SU-DHL-6 (cell line): ENCODE data around the gene NOP53.
A peak's percentile ranks its signal among the peaks of the same experiment; 100 is the strongest.
"Not testable (repeated sequence)": the region's sequence is repeated elsewhere in the genome, so short reads cannot be mapped to it uniquely, and the experiment has no call there.

Experiments
- H2AFZ ChIP-seq: fragments of 200-600 bp; sonication (generic); 2 replicates; pipeline ENCODE4 v1.6.1; 2014; ENCODE audit warnings: low read depth, mild to moderate bottlenecking, moderate library complexity, mixed read lengths, antibody characterized with exemption, low read length; ENCODE audit not compliant: severe bottlenecking
- H3F3A ChIP-seq: fragments of 200-600 bp; shearing (Covaris generic); 2 replicates; pipeline ENCODE4 v1.6.0; 2016; ENCODE audit warnings: antibody characterized with exemption, mild to moderate bottlenecking; ENCODE audit not compliant: insufficient read depth
- H3K27ac ChIP-seq: fragments of 200-600 bp; sonication (generic); 2 replicates; pipeline ENCODE4 v1.5.1; 2016; ENCODE audit warnings: low read depth, mild to moderate bottlenecking, low read length, moderate library complexity, mixed read lengths
- H3K27me3 ChIP-seq: fragments of 200-600 bp; sonication (generic), shearing (Covaris generic); 2 replicates; pipeline ENCODE4 v1.6.0; 2014; ENCODE audit warnings: mild to moderate bottlenecking, low read length
- H3K36me3 ChIP-seq: fragments of 200-600 bp; sonication (generic); 2 replicates; pipeline ENCODE4 v1.6.1; 2014; ENCODE audit warnings: mild to moderate bottlenecking, low read length, mixed read lengths
- H3K4me2 ChIP-seq: fragments of 300-600, 200-600 bp; shearing (Covaris generic), sonication (generic); 2 replicates; pipeline ENCODE4 v1.6.0; 2014; ENCODE audit warnings: low read length, low read depth, mild to moderate bottlenecking; ENCODE audit not compliant: poor library complexity, severe bottlenecking
- H3K4me3 ChIP-seq: fragments of 200-600 bp; sonication (generic); 2 replicates; pipeline ENCODE4 v1.5.1; 2014; ENCODE audit warnings: antibody characterized with exemption, low read length, mild to moderate bottlenecking, mixed read lengths; ENCODE audit not compliant: insufficient read depth, poor library complexity, severe bottlenecking
- H3K79me2 ChIP-seq: fragments of 200-600 bp; sonication (generic); 2 replicates; pipeline ENCODE4 v1.6.1; 2014; ENCODE audit warnings: mild to moderate bottlenecking, low read length, moderate library complexity; ENCODE audit not compliant: insufficient read depth
- H3K9ac ChIP-seq: fragments of 200-600 bp; sonication (generic); 2 replicates; pipeline ENCODE4 v1.7.0; 2014; ENCODE audit warnings: mild to moderate bottlenecking, low read length
- H3K9me2 ChIP-seq: fragments of 200-600 bp; sonication (generic); replicated peaks from 2 replicates; pipeline ENCODE4 v1.6.1; 2014; ENCODE audit warnings: low read length; ENCODE audit not compliant: insufficient read depth
- H3K9me3 ChIP-seq: fragments of 200-600 bp; sonication (generic); 2 replicates; pipeline ENCODE4 v1.6.1; 2014; ENCODE audit warnings: low read length, mixed read lengths; ENCODE audit not compliant: insufficient read depth
- H4K20me1 ChIP-seq: fragments of 200-600 bp; sonication (generic); 2 replicates; pipeline ENCODE4 v1.6.1; 2014; ENCODE audit warnings: low read depth, mild to moderate bottlenecking, antibody characterized with exemption, low read length, moderate library complexity, mixed read lengths
- EZH2phosphoT487 ChIP-seq: fragments of 200-600 bp; sonication (generic), shearing (Covaris generic); conservative IDR thresholded peaks from 2 replicates; pipeline ENCODE4 v1.6.1; 2018; ENCODE audit warnings: mild to moderate bottlenecking, antibody characterized with exemption, low read length, moderate library complexity, mixed read lengths
- TF ChIP-seq, protein P1 (sequence below): fragments of 200-600 bp; sonication (generic); IDR thresholded peaks from one replicate; pipeline ENCODE4 v1.5.1; 2017; ENCODE audit warnings: antibody characterized with exemption, mild to moderate bottlenecking, low read length, moderate library complexity; ENCODE audit not compliant: insufficient read depth, poor library complexity, severe bottlenecking

The NOP53 gene

DNA sequence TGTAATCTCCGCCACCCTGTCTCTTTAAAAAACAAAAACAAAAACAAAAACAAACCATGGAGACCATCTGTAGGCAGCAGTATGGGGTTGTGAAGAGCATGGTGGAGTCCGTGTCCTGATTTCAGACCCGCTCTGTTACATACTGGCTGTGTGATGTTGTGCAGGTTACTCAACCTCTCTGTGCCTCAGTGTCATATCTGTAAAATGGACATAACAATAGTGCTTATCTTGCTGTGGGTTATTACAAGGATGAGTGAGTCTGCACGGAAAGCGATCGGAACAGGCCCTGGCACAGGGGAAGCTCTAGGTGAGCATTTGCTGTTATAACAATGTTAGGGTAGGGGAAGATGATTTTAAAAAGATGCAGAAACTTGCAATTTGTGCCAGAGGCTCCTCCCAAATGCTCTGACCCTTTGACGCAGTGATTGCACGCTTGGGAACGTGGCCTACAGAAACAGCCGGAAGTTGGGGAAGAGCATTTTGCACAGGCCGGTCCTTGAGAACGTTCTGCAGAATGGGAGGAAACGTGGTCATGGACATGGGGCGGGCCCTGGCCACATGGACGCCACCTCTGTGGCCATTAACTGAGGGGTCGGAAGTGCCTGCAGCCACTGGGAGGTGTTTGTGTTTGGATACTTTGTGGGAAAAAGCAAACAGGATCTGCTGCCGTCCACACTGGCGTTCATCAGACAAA, 17.4 kb downstream of the NOP53 start:
- no peak overlapping the region for H2AFZ ChIP-seq

DNA sequence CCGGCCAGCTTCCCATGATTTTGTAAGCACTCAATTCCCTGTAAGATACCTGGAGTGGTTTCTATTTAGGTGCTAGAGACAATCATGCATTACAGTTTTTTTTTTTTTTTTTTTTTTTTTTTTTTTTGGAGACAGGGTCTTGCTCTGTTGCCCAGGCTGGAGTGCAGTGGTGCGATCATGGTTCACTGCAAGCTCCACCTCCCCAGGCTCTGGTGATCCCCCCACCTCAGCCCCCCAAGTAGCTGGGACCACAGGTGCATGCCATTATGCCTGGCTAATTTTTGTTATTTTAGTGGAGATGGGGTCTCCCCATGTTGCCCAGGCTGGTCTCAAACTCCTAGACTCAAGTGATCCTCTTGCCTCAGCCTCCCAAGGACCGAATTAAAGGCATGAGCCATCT, 19.4 kb downstream of the NOP53 start:
- not testable (repeated sequence) for H3K27me3 ChIP-seq, H3K4me3 ChIP-seq, H3K9me3 ChIP-seq, H3K79me2 ChIP-seq, H3K9me2 ChIP-seq, H2AFZ ChIP-seq, H4K20me1 ChIP-seq, H3K36me3 ChIP-seq, H3K9ac ChIP-seq, H3K4me2 ChIP-seq, H3F3A ChIP-seq, H3K27ac ChIP-seq

More for the DNA sequence above, 17.4 kb downstream of the NOP53 start:
- H3K27ac ChIP-seq = no peak overlapping the region
- no peak overlapping the region for H3K4me2 ChIP-seq
- H3K27me3 ChIP-seq = no peaks in the 10 kb centered on the region
- no peaks in the 10 kb centered on the region for H3K9me2 ChIP-seq
- H3K79me2 ChIP-seq = no peaks in the 10 kb centered on the region
- H3K36me3 ChIP-seq = 0 out of 2 replicates have a peak, but pooled peaks cover 1% of the 10 kb centered on the region
- no peaks in the 10 kb centered on the region for H3K9me3 ChIP-seq
- no peaks in the 10 kb centered on the region for H3F3A ChIP-seq
- no peak for TF ChIP-seq EZH2phosphoT487
- TF ChIP-seq, protein P1, sequence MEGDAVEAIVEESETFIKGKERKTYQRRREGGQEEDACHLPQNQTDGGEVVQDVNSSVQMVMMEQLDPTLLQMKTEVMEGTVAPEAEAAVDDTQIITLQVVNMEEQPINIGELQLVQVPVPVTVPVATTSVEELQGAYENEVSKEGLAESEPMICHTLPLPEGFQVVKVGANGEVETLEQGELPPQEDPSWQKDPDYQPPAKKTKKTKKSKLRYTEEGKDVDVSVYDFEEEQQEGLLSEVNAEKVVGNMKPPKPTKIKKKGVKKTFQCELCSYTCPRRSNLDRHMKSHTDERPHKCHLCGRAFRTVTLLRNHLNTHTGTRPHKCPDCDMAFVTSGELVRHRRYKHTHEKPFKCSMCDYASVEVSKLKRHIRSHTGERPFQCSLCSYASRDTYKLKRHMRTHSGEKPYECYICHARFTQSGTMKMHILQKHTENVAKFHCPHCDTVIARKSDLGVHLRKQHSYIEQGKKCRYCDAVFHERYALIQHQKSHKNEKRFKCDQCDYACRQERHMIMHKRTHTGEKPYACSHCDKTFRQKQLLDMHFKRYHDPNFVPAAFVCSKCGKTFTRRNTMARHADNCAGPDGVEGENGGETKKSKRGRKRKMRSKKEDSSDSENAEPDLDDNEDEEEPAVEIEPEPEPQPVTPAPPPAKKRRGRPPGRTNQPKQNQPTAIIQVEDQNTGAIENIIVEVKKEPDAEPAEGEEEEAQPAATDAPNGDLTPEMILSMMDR = no peak
- H3K9ac ChIP-seq = no peak overlapping the region
- H3K4me3 ChIP-seq = no peak overlapping the region
- no peaks in the 10 kb centered on the region for H4K20me1 ChIP-seq

DNA sequence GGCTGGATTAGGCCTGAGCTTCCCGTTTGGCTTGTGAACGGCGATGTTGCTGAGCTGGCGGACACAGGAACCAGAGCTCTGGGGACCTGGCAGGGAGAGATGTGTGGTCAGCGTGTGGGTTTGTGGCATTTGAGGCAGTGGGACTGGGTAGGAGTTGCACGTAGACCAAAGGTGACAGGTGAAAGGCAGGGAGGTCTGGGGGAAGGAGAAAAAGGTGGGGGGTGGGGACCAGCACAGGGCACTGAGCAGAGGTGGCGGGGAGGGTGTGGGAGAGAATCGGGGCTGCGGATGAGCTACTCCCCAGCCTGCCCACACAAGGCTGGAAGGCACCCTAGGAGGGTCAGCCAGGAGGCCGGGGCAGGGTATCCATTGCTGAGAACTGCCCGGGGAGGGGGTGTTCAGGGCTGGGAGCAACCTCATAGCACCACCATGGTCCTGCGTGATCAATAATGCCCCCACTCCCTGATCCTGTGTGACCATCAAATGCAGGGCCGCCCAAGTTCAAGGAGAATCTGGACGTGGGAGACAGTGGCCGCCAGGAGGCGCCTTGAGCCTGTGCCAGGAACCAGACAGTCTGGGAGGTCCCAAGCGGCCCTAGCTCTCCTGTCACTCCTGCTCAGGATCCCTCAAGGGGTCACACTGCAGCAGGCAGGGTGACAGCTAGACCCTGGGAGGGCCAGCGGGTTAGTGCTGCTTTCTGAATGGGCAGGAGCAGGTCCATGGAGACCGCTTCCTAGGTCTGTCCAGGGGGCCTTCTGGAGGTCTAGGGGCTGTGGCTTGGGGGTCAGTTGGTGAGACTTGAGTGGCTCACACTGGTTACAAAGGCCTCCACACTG, 20.4 kb downstream of the NOP53 start:
- H3K36me3 ChIP-seq = no peaks in the 10 kb centered on the region
- H3K27me3 ChIP-seq = no peaks in the 10 kb centered on the region
- H3K9ac ChIP-seq = no peak overlapping the region
- peaks cover 3% of the 10 kb centered on the region; the same call in 1 of the 2 replicates for H3F3A ChIP-seq
- no peak overlapping the region for H3K27ac ChIP-seq
- H2AFZ ChIP-seq = no peak overlapping the region
- no peak overlapping the region for H3K4me3 ChIP-seq
- no peaks in the 10 kb centered on the region for H4K20me1 ChIP-seq
- no peaks in the 10 kb centered on the region for H3K9me3 ChIP-seq
- no peak overlapping the region for H3K4me2 ChIP-seq
- no peak for TF ChIP-seq EZH2phosphoT487
- TF ChIP-seq, protein P1 = peak; percentile 55
- H3K79me2 ChIP-seq = no peaks in the 10 kb centered on the region
- no peaks in the 10 kb centered on the region for H3K9me2 ChIP-seq

DNA sequence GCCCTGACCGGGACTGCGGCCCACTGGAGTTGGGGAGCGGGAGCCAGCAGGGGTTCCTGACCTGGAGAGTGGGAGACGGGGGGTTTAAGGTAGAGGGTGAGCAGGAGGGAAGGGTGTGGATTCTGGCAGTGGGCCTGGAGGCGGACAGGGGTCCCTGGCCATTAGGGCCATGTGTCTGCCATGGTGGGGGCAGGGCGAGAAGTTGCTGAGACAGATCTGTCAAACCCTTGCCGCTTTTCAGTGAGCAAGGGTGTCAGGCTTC, 20.9 kb downstream of the NOP53 start:
- no peak overlapping the region for H3K9ac ChIP-seq
- no peaks in the 10 kb centered on the region for H3K36me3 ChIP-seq
- no peaks in the 10 kb centered on the region for H3K9me3 ChIP-seq
- no peak overlapping the region for H2AFZ ChIP-seq
- H3K4me2 ChIP-seq = no peak overlapping the region
- H3K9me2 ChIP-seq = no peaks in the 10 kb centered on the region
- H3K4me3 ChIP-seq = no peak overlapping the region
- H3K27me3 ChIP-seq = no peaks in the 10 kb centered on the region
- H3F3A ChIP-seq = peaks cover 3% of the 10 kb centered on the region; the same call in 1 of the 2 replicates
- no peaks in the 10 kb centered on the region for H4K20me1 ChIP-seq
- TF ChIP-seq, protein P1 = no peak
- no peak for TF ChIP-seq EZH2phosphoT487
- H3K79me2 ChIP-seq = no peaks in the 10 kb centered on the region
- no peak overlapping the region for H3K27ac ChIP-seq
